ENCODE results near the gene OTULINL.

Gene OTULINL

DNA sequence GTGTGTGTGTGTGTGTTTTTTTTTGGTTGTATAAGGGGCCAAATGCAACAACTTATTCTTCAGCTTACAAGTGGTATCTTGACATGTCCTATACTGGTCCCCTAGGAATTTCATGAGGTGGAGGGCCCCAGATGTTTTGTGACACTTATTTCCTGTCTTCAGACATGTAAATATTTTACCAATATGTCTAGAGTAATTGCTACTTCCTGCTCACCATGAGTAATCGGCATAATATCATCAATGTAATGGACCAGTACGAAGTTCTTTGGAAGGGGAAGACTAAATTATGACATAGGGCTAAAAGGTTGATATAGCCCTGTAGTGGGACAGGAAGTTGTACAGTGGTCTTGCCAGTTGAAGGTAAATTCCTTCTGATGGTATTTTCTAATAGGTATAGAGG is 79.2 kb downstream of the OTULINL start:
- TF ChIP-seq, protein P1, sequence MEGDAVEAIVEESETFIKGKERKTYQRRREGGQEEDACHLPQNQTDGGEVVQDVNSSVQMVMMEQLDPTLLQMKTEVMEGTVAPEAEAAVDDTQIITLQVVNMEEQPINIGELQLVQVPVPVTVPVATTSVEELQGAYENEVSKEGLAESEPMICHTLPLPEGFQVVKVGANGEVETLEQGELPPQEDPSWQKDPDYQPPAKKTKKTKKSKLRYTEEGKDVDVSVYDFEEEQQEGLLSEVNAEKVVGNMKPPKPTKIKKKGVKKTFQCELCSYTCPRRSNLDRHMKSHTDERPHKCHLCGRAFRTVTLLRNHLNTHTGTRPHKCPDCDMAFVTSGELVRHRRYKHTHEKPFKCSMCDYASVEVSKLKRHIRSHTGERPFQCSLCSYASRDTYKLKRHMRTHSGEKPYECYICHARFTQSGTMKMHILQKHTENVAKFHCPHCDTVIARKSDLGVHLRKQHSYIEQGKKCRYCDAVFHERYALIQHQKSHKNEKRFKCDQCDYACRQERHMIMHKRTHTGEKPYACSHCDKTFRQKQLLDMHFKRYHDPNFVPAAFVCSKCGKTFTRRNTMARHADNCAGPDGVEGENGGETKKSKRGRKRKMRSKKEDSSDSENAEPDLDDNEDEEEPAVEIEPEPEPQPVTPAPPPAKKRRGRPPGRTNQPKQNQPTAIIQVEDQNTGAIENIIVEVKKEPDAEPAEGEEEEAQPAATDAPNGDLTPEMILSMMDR (IDR thresholded peaks at IDR 0.05), result no peak
- Histone ChIP-seq H3K4me3 (no peak overlapping the region), H3K27ac (no peak overlapping the region), H3K4me1 (peaks cover 0 to 15% (median 11%) of the 10 kb centered on the region in 4 donors), H3K36me3 (no peaks in the 10 kb centered on the region), H3K27me3 (no peaks in the 10 kb centered on the region), H3K9me3 (no peaks in the 10 kb centered on the region)
- no peak for DNase-seq
- intact Hi-C loops (cut with DNase I; ENCODE audit: low total_unique reads), result no loop called here
